ENCODE results near the gene DYRK3.
A peak's percentile ranks its signal among the peaks of the same experiment; 100 is the strongest.
"Not testable (repeated sequence)": the region's sequence is repeated elsewhere in the genome, so short reads cannot be mapped to it uniquely, and the experiment has no call there.

The DYRK3 gene

GRCh38 chr1:206631085-206631509 lies 4.2 kb upstream of the DYRK3 start:
- DNase-seq (ENCODE audit: low read depth in 2 of 2), result no peak

GRCh38 chr1:206633708-206634121 lies 1.6 kb upstream of the DYRK3 start:
- no peak for DNase-seq (ENCODE audit: low read depth in 2 of 2)

- DNase-seq (ENCODE audit: low read depth in 2 of 2), result peak; percentile 53 to 60
Observed at GRCh38 chr1:206634365-206635079, 814 bp upstream of the DYRK3 start.

GRCh38 chr1:206635978-206636345 lies 626 bp downstream of the DYRK3 start:
- DNase-seq (ENCODE audit: low read depth in 2 of 2), result no peak

GRCh38 chr1:206636671-206637070 lies 1.3 kb downstream of the DYRK3 start:
- DNase-seq (ENCODE audit: low read depth in 2 of 2), result no peak

DNA sequence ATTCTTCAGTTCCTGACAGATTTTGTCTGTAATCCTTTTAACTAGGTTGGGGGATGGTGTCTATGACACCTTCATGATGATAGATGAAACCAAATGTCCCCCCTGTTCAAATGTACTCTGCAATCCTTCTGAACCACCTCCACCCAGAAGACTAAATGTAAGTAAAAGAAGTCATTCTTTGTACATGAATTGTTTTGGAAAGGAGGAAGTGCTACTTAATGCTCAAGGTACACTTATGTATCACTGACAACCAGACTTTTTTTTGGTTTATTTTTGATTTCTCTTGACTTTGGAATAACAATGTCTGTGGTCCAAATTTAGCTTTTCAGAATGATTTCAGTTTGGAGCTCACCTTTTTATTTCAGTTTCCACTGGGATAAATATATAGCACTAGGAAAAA lies 2.3 kb downstream of the DYRK3 start:
- no peak for DNase-seq (ENCODE audit: low read depth in 2 of 2)

DNA sequence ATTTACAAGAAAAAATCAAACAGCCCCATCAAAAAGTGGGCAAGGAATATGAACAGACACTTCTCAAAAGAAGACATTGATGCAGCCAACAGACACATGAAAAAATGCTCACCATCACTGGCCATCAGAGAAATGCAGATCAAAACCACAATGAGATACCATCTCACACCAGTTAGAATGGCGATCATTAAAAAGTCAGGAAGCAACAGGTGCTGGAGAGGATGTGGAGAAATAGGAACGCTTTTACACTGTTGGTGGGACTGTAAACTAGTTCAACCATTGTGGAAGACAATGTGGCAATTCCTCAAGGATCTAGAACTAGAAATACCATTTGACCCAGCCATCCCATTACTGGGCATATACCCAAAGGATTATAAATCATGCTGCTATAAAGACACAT lies 6.7 kb downstream of the DYRK3 start:
- not testable (repeated sequence) for DNase-seq (ENCODE audit: low read depth in 2 of 2)

- DNase-seq (ENCODE audit: low read depth in 2 of 2), result no peak
Observed at GRCh38 chr1:206643118-206643698, 7.9 kb downstream of the DYRK3 start.

DNA sequence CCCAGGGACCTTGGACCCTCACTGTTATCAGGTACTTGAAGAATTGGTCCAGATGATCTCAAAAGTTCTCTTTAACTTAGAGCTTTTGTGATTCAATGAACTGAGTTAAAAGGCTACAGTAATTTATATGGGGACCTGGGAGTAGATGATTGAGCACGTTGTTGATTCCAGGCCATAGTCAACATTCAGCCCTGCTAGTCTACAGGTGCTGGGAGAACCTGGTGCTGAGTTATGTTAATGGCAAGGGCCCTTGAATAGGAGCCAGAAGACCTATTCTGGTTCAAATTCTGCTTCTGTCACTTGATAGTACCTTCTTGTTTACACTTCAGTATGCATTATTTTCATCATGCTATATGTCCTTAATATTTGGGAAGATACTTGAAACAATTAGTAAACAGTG lies 11.2 kb downstream of the DYRK3 start:
- DNase-seq (ENCODE audit: low read depth in 2 of 2), result no peak

GRCh38 chr1:206647224-206647623 lies 11.9 kb downstream of the DYRK3 start:
- no peak for DNase-seq (ENCODE audit: low read depth in 2 of 2)

DNA sequence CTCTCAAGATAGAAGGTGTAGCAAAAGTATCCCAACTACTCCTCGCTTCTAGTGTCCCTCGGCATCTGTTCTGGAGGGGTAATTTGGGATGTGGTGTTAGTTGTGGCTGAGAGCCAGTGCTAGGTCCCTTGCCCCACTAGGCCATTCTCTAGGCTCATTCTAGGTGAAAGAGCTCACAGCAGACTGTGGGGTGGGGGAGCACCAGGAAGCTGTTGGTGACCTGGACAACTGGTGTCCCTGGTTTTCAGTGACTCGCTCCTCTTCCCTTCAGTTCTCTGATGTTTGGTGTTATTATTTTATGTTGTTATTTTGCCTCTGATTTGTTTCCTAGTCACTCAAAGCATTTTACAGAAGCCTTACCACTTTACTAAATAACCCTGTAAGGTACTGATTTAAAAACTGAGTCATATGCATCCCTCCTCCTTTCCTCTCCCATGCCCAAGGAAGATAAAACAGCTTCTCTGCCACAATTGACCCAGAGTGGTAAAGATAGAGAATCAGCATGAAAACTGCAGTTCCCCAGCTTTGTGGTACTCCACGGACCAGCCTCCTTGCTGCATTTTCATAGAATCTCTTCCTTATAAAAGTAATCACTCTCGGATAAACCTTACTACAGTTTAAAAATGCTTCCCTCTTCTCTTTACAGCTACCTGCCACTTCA lies 14.1 kb downstream of the DYRK3 start:
- DNase-seq (ENCODE audit: low read depth in 2 of 2), result no peak

- no peak for DNase-seq (ENCODE audit: low read depth in 2 of 2)
Observed at GRCh38 chr1:206651014-206651413, 15.7 kb downstream of the DYRK3 start.

GRCh38 chr1:206651958-206652890 lies 16.9 kb downstream of the DYRK3 start:
- DNase-seq (ENCODE audit: low read depth in 2 of 2), result no peak

DNA sequence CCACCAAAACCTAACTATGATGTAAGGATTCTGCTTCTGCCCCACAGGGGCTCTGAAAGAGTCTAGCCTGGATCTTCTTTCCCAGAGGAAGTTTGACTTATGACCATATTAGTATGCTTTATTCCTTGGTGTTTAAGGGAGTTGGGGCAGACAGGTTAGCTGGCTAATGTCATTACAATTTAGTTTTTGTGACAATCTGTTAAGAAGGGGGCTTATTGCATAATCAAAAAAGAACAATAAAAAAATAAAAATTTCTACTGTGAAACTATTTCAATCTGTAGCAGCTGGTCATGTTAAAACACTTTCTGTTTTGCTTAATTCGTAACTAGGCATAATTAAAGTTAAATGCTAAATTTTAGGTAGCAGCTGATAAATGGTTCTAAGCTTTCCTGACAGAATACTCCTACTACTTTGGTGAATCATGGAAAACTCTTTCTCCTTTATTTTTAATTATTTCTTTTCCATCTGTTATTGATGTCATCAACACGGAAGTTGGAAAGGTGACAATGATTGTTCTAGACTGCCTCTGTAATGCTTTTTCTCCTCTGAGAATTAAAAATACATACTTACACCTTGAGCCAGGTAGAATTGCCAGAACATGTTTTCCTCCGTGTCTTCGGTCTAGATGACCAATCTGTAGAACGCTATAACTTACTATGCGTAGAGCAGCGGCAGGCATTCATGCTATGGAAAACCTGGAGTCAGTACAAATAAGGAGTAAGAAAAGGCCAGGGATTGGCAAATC lies 18.6 kb downstream of the DYRK3 start:
- DNase-seq (ENCODE audit: low read depth in 2 of 2), result no peak

DNA sequence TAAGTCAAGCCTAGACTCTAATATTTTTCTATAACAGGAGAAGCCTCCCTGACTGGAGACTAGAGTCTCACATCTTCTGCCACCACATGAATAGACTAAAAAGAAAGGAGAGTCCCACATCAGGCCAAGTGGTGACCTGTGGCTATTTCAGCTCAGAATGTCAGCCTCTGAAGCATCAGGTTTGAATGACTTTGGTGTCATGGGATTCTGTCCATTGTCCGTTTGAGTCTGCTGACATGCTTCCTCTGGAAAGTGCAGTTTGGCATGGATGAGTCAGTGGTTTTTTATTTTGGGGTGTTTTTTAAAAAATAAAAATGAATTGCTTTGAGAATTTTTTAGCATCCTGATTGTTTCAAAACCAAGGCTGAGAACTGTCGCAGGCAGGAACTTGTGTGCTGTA lies 19.5 kb downstream of the DYRK3 start:
- DNase-seq (ENCODE audit: low read depth in 2 of 2), result no peak

- no peak for DNase-seq (ENCODE audit: low read depth in 2 of 2)
Observed at GRCh38 chr1:206655471-206655882, 20.1 kb downstream of the DYRK3 start.

- no peak for DNase-seq (ENCODE audit: low read depth in 2 of 2)
Observed at GRCh38 chr1:206656936-206657335, 21.6 kb downstream of the DYRK3 start.

DNA sequence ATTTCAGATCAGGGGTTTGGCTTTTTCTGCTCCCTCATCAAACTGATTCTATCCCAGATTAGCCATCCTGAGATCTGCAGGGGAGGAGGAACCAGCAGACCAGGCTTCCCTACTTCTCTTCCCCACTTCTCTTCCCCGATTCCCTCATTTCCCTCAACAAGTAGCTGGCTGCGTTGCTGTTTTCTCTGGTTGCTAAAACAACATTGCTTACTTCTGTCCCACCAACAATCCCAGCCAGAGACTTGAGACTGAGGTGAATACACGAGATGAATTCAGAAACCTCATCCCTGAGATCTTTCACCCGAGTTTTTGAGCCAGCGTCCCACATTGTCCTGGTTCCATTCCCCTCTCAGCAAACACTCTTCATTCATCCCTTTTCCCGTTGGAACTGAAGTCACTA lies 22.4 kb downstream of the DYRK3 start:
- DNase-seq (ENCODE audit: low read depth in 2 of 2), result no peak

GRCh38 chr1:206658264-206658980 lies 23.1 kb downstream of the DYRK3 start:
- peak in 1 of 2 donors; percentile 7 for DNase-seq (ENCODE audit: low read depth in 2 of 2)

DNA sequence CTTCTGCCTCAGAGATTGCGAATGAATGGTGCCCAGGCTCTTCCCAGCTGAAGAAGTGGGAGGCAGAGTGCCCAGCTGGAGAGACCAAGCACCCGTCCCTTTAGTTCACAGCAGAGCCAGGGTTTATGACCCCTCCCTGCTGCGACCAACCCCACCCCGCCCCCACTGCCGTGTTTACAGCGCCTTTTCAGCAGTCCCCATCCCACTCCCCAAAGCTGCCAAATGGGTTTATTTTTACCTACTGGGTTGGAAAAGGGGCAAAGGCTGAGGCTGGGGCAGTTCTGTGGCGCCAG lies 23.6 kb downstream of the DYRK3 start:
- DNase-seq (ENCODE audit: low read depth in 2 of 2), result no peak

DNA sequence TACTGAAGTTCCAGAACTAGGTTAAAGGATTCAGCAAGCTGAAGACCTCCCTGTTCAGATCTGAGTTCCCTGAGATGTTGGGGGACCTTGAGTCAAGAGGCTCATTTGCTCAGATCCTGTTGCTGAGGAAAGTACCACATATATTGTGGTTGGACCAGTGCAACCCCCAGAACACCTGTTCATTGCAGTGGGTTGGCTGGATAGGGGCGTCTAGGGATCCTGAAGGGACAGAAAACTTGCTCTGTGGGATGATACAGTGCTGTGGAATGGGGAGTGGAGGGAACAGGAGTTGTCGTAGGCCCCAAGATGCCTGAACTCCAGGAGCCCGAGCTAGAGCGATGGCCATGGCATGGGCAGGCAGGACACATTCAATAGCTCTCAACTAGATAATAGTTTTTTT lies 24.8 kb downstream of the DYRK3 start:
- no peak for DNase-seq (ENCODE audit: low read depth in 2 of 2)

All from stimulated activated CD8-positive, alpha-beta memory T cell treated with anti-CD3 and anti-CD28 coated beads, Interleukin-7, amount 100 ng/mL, for 4 hours (primary cell).